ENCODE data around the gene SCN7A.
A peak's percentile ranks its signal among the peaks of the same experiment; 100 is the strongest.
"Not testable (repeated sequence)": the region's sequence is repeated elsewhere in the genome, so short reads cannot be mapped to it uniquely, and the experiment has no call there.

The SCN7A gene

GRCh38 chr2:166361351-166362153 lies 132.5 kb downstream of the SCN7A start:
- no peaks in the 10 kb centered on the region for H3K4me1 Mint-ChIP-seq
- H3K4me3 Mint-ChIP-seq, result no peak overlapping the region
- H3K9me3 Mint-ChIP-seq, result no peaks in the 10 kb centered on the region
- peak; percentile 53 for TF ChIP-seq CTCF (IDR thresholded peaks at IDR 0.05)
- H3K36me3 Mint-ChIP-seq (ENCODE audit: low read depth), result no peaks in the 10 kb centered on the region
- no peak overlapping the region for H3K27ac Mint-ChIP-seq
- peaks cover under 1% of the 10 kb centered on the region for H3K27me3 Mint-ChIP-seq (ENCODE audit: low read depth, poor library complexity)
- no peak for DNase-seq

- Mint-ChIP-seq H3K36me3 (ENCODE audit: low read depth) (no peaks in the 10 kb centered on the region), H3K27ac (no peak overlapping the region), H3K9me3 (no peaks in the 10 kb centered on the region), H3K4me3 (no peak overlapping the region), H3K4me1 (no peaks in the 10 kb centered on the region), H3K27me3 (ENCODE audit: low read depth, poor library complexity) (peaks cover 3% of the 10 kb centered on the region)
- no peak for DNase-seq
- TF ChIP-seq CTCF (IDR thresholded peaks at IDR 0.05), result no peak
Observed at GRCh38 chr2:166360906-166361305, 133.1 kb downstream of the SCN7A start.

GRCh38 chr2:166360426-166360825 lies 133.6 kb downstream of the SCN7A start:
- no peak for TF ChIP-seq CTCF (IDR thresholded peaks at IDR 0.05)
- H3K9me3 Mint-ChIP-seq, result no peaks in the 10 kb centered on the region
- peaks cover 3% of the 10 kb centered on the region for H3K27me3 Mint-ChIP-seq (ENCODE audit: low read depth, poor library complexity)
- no peaks in the 10 kb centered on the region for H3K4me1 Mint-ChIP-seq
- DNase-seq, result no peak
- no peak overlapping the region for H3K4me3 Mint-ChIP-seq
- no peak overlapping the region for H3K27ac Mint-ChIP-seq
- H3K36me3 Mint-ChIP-seq (ENCODE audit: low read depth), result no peaks in the 10 kb centered on the region

GRCh38 chr2:166357950-166358321 lies 136.1 kb downstream of the SCN7A start:
- not testable (repeated sequence) for H3K27ac Mint-ChIP-seq; H3K27me3 Mint-ChIP-seq (ENCODE audit: low read depth, poor library complexity)

GRCh38 chr2:166357068-166357949 lies 136.7 kb downstream of the SCN7A start:
- no peaks in the 10 kb centered on the region for H3K4me1 Mint-ChIP-seq

More at GRCh38 chr2:166357950-166358321, 136.1 kb downstream of the SCN7A start:
- not testable (repeated sequence) for H3K4me3 Mint-ChIP-seq; H3K9me3 Mint-ChIP-seq; DNase-seq; H3K4me1 Mint-ChIP-seq; H3K36me3 Mint-ChIP-seq (ENCODE audit: low read depth)

More at GRCh38 chr2:166357068-166357949, 136.7 kb downstream of the SCN7A start:
- peaks cover 3% of the 10 kb centered on the region for H3K27me3 Mint-ChIP-seq (ENCODE audit: low read depth, poor library complexity)
- H3K4me3 Mint-ChIP-seq, result no peak overlapping the region
- no peak overlapping the region for H3K27ac Mint-ChIP-seq
- H3K36me3 Mint-ChIP-seq (ENCODE audit: low read depth), result no peaks in the 10 kb centered on the region
- TF ChIP-seq CTCF (IDR thresholded peaks at IDR 0.05), result no peak
- no peak for DNase-seq
- H3K9me3 Mint-ChIP-seq, result no peaks in the 10 kb centered on the region

All from nephron progenitor cell (in vitro differentiated cells).